Naive B cell (primary cell): ENCODE data around the gene DKKL1. TPM values are rescaled to one million over a fixed set of nuclear protein-coding genes. Genes with fewer than 3 reads are reported as not detected.
A peak's percentile ranks its signal among the peaks of the same experiment; 100 is the strongest.
"Not testable (repeated sequence)": the region's sequence is repeated elsewhere in the genome, so short reads cannot be mapped to it uniquely, and the experiment has no call there.

Experiments
- ATAC-seq, 2 donors: fragments of 150-1000 bp; cut with Tn5 transposase; 2 replicates each; pipeline ENCODE4 v1.10.0; 2021; ENCODE audit warnings: low read depth in 2 of 2, mild to moderate bottlenecking in 2 of 2, moderate library complexity in 2 of 2
- DNase-seq: peaks from one replicate; pipeline ENCODE4 v3.0.0; 2022
- H3K27ac Mint-ChIP-seq, 6 donors: one replicate each; pipeline ENCODE4 v1.8.0; 2020 to 2022; ENCODE audit warnings: mild to moderate bottlenecking in 6 of 6, mixed read lengths in 6 of 6, moderate library complexity in 5 of 6, inconsistent platforms in 2 of 6
- H3K27me3 Mint-ChIP-seq, 3 donors: one replicate each; pipeline ENCODE4 v1.8.0; 2021 to 2022; ENCODE audit warnings: mixed read lengths in 3 of 3, mild to moderate bottlenecking in 1 of 3
- H3K36me3 Mint-ChIP-seq, 2 donors: one replicate each; pipeline ENCODE4 v1.8.0; 2020 to 2022; ENCODE audit warnings: mixed read lengths in 2 of 2, inconsistent platforms in 1 of 2, mild to moderate bottlenecking in 1 of 2
- H3K4me1 Mint-ChIP-seq, 3 donors: one replicate each; pipeline ENCODE4 v1.8.0; 2020 to 2022; ENCODE audit warnings: mixed read lengths in 3 of 3, inconsistent platforms in 1 of 3, mild to moderate bottlenecking in 1 of 3, moderate library complexity in 1 of 3
- H3K4me3 Mint-ChIP-seq, 8 donors: one replicate each; pipeline ENCODE4 v1.8.0; 2020 to 2022; ENCODE audit warnings: mild to moderate bottlenecking in 8 of 8, mixed read lengths in 8 of 8, moderate library complexity in 8 of 8, inconsistent platforms in 2 of 8
- H3K9me3 Mint-ChIP-seq, 7 donors: one replicate each; pipeline ENCODE4 v1.8.0; 2020 to 2022; ENCODE audit warnings: mixed read lengths in 7 of 7, mild to moderate bottlenecking in 5 of 7, inconsistent platforms in 2 of 7, moderate library complexity in 1 of 7
- polyA plus RNA-seq, 6 donors: library from polyadenylated mRNA; unstranded; fragments of 300-500 nt; fragmentation: Illumina TruSeq; gene quantifications; one replicate each; pipeline ENCODE4 v1.2.3, GENCODE V29; 2021; ENCODE audit warnings: low read depth in 6 of 6

DKKL1 gene
- polyA plus RNA-seq, 6 donors from 2014 or later, result 0.55 to 2.8 (median 0.82) TPM; not detected in 3

GRCh38 chr19:49357186-49357585 lies 6.5 kb upstream of the DKKL1 start:
- no peaks in the 10 kb centered on the region for H3K27me3 Mint-ChIP-seq
- DNase-seq (no peak), ATAC-seq (peak; percentile 66)
- no peaks in the 10 kb centered on the region for H3K36me3 Mint-ChIP-seq
- H3K9me3 Mint-ChIP-seq, result no peaks in the 10 kb centered on the region
- peaks cover 39 to 81% (median 58%) of the 10 kb centered on the region in 3 donors for H3K4me1 Mint-ChIP-seq
- H3K27ac Mint-ChIP-seq, result peak overlapping the region in 5 of 6 donors; percentile 75 to 92 (median 83)
- H3K4me3 Mint-ChIP-seq, result peak overlapping the region; percentile 32 to 93 (median 83)

- H3K36me3 Mint-ChIP-seq, result no peaks in the 10 kb centered on the region
- H3K4me1 Mint-ChIP-seq, result peaks cover 25 to 70% (median 48%) of the 10 kb centered on the region in 3 donors
- peak overlapping the region in 5 of 6 donors; percentile 57 to 98 (median 85) for H3K27ac Mint-ChIP-seq
- ATAC-seq, result peak; percentile 24 to 35
- peak; percentile 46 for DNase-seq
- H3K4me3 Mint-ChIP-seq, result peak overlapping the region in 3 of 8 donors; percentile 83 to 92 (median 86)
- no peaks in the 10 kb centered on the region for H3K27me3 Mint-ChIP-seq
- H3K9me3 Mint-ChIP-seq, result no peaks in the 10 kb centered on the region
These were observed 3.5 kb upstream of the DKKL1 start for GRCh38 chr19:49359851-49360820.

GRCh38 chr19:49361438-49362047 lies 2.1 kb upstream of the DKKL1 start:
- ATAC-seq (peak in 1 of 2 donors; percentile 11), DNase-seq (no peak)
- peaks cover 11 to 62% (median 34%) of the 10 kb centered on the region in 3 donors for H3K4me1 Mint-ChIP-seq
- H3K27ac Mint-ChIP-seq, result peak overlapping the region in 5 of 6 donors; percentile 57 to 98 (median 85)
- peak overlapping the region in 1 of 8 donors; percentile 83 for H3K4me3 Mint-ChIP-seq
- no peaks in the 10 kb centered on the region for H3K9me3 Mint-ChIP-seq
- no peaks in the 10 kb centered on the region for H3K36me3 Mint-ChIP-seq
- no peaks in the 10 kb centered on the region for H3K27me3 Mint-ChIP-seq

GRCh38 chr19:49362048-49362928 lies 1.4 kb upstream of the DKKL1 start, which contains the start of gene TEAD2:
TSS of gene TEAD2 (minus strand) at chr19:49362416. CDS start at chr19:49360075, 2,341 bp downstream.
- Mint-ChIP-seq H3K27me3 (no peaks in the 10 kb centered on the region), H3K4me1 (peaks cover 4 to 55% (median 27%) of the 10 kb centered on the region in 3 donors), H3K36me3 (no peaks in the 10 kb centered on the region), H3K9me3 (no peaks in the 10 kb centered on the region), H3K4me3 (peak within 1 kb of the TSS in 1 of 8 donors; percentile 83), H3K27ac (peak within 1 kb of the TSS in 5 of 6 donors; percentile 57 to 98 (median 85))
- DNase-seq, result no peak
- ATAC-seq, result peak; percentile 7 to 10

GRCh38 chr19:49362929-49363267 lies 779 bp upstream of the DKKL1 start:
- no peaks in the 10 kb centered on the region for H3K36me3 Mint-ChIP-seq
- ATAC-seq, result peak in 1 of 2 donors; percentile 5
- H3K9me3 Mint-ChIP-seq, result no peaks in the 10 kb centered on the region
- H3K4me3 Mint-ChIP-seq, result no peak overlapping the region
- H3K27me3 Mint-ChIP-seq, result no peaks in the 10 kb centered on the region
- DNase-seq, result no peak
- peaks cover 0 to 49% (median 24%) of the 10 kb centered on the region in 3 donors for H3K4me1 Mint-ChIP-seq
- no peak overlapping the region for H3K27ac Mint-ChIP-seq

- peak overlapping the region in 1 of 6 donors; percentile 70 for H3K27ac Mint-ChIP-seq
These were observed 533 bp downstream of the DKKL1 start for GRCh38 chr19:49364083-49364737.

GRCh38 chr19:49366110-49366509 lies 2.4 kb downstream of the DKKL1 start:
- H3K4me3 Mint-ChIP-seq, result peak overlapping the region in 1 of 8 donors; percentile 35
- H3K4me1 Mint-ChIP-seq, result peaks cover 5 to 22% (median 10%) of the 10 kb centered on the region in 3 donors
- no peak for DNase-seq
- ATAC-seq, result no peak
- H3K9me3 Mint-ChIP-seq, result peaks cover 0 to 18% (median 8%) of the 10 kb centered on the region in 7 donors
- no peak overlapping the region for H3K27ac Mint-ChIP-seq
- H3K36me3 Mint-ChIP-seq, result peaks cover 0 to 7% of the 10 kb centered on the region in 2 donors
- H3K27me3 Mint-ChIP-seq, result no peaks in the 10 kb centered on the region

More at GRCh38 chr19:49364083-49364737, 533 bp downstream of the DKKL1 start:
- no peak for DNase-seq
- H3K9me3 Mint-ChIP-seq, result peaks cover 0 to 5% (median under 1%) of the 10 kb centered on the region in 7 donors
- peak overlapping the region in 5 of 8 donors; percentile 22 to 70 (median 39) for H3K4me3 Mint-ChIP-seq
- peaks cover under 1 to 40% (median 24%) of the 10 kb centered on the region in 3 donors for H3K4me1 Mint-ChIP-seq
- no peaks in the 10 kb centered on the region for H3K36me3 Mint-ChIP-seq
- no peaks in the 10 kb centered on the region for H3K27me3 Mint-ChIP-seq
- ATAC-seq, result no peak

- Mint-ChIP-seq H3K9me3 (peaks cover 0 to 18% (median 8%) of the 10 kb centered on the region in 7 donors), H3K4me3 (no peak overlapping the region), H3K36me3 (peaks cover 0 to 7% of the 10 kb centered on the region in 2 donors), H3K4me1 (peaks cover 0 to 13% (median 5%) of the 10 kb centered on the region in 3 donors), H3K27me3 (no peaks in the 10 kb centered on the region), H3K27ac (no peak overlapping the region)
- no peak for DNase-seq
- no peak for ATAC-seq
These were observed 5.2 kb downstream of the DKKL1 start for GRCh38 chr19:49368711-49369358.

- peaks cover 0 to 18% (median 8%) of the 10 kb centered on the region in 7 donors for H3K9me3 Mint-ChIP-seq
- H3K27ac Mint-ChIP-seq, result no peak overlapping the region
- ATAC-seq, result no peak
These were observed 7.5 kb downstream of the DKKL1 start for GRCh38 chr19:49371184-49371583.

GRCh38 chr19:49373174-49373573 lies 9.5 kb downstream of the DKKL1 start:
- not testable (repeated sequence) for ATAC-seq, H3K4me3 Mint-ChIP-seq, H3K4me1 Mint-ChIP-seq, H3K27ac Mint-ChIP-seq, DNase-seq
- peaks cover 0 to 18% (median 13%) of the 10 kb centered on the region in 3 donors for H3K27me3 Mint-ChIP-seq
- peaks cover 0 to 16% of the 10 kb centered on the region in 2 donors for H3K36me3 Mint-ChIP-seq
- peaks cover 0 to 18% (median 8%) of the 10 kb centered on the region in 7 donors for H3K9me3 Mint-ChIP-seq

More at GRCh38 chr19:49371184-49371583, 7.5 kb downstream of the DKKL1 start:
- Mint-ChIP-seq H3K4me3 (no peak overlapping the region), H3K4me1 (peaks cover 0 to 5% (median 1%) of the 10 kb centered on the region in 3 donors), H3K36me3 (peaks cover 0 to 12% of the 10 kb centered on the region in 2 donors), H3K27me3 (peaks cover 0 to 12% (median 7%) of the 10 kb centered on the region in 3 donors)
- DNase-seq, result no peak

- DNase-seq (no peak), ATAC-seq (no peak)
- Mint-ChIP-seq H3K4me1 (no peaks in the 10 kb centered on the region), H3K27me3 (peaks cover 0 to 18% (median 13%) of the 10 kb centered on the region in 3 donors), H3K9me3 (peaks cover 0 to 7% (median 3%) of the 10 kb centered on the region in 7 donors), H3K27ac (no peak overlapping the region), H3K4me3 (no peak overlapping the region), H3K36me3 (peaks cover 0 to 10% of the 10 kb centered on the region in 2 donors)
These were observed 11.2 kb downstream of the DKKL1 start for GRCh38 chr19:49374665-49375434.
